CD4-positive, alpha-beta T cell treated with Interleukin-21 for 1 hour (primary cell): ENCODE results near the gene RPGR.
A peak's percentile ranks its signal among the peaks of the same experiment; 100 is the strongest.

Source experiments
- DNase-seq: peaks from one replicate; pipeline ENCODE4 v3.0.0-alpha.2; 2020

RPGR gene

GRCh38 chrX:38247051-38247450 lies 80.3 kb downstream of the RPGR start:
- no peak for DNase-seq

GRCh38 chrX:38240541-38240940 lies 86.8 kb downstream of the RPGR start:
- DNase-seq: no peak

GRCh38 chrX:38236901-38237615 lies 90.3 kb downstream of the RPGR start:
- DNase-seq: no peak

GRCh38 chrX:38233891-38234667 lies 93.2 kb downstream of the RPGR start:
- DNase-seq: no peak

GRCh38 chrX:38232079-38232686 lies 95.1 kb downstream of the RPGR start:
- no peak for DNase-seq

- DNase-seq: no peak
Observed at GRCh38 chrX:38225093-38225492, 102.2 kb downstream of the RPGR start.

- DNase-seq: no peak
Observed at GRCh38 chrX:38224160-38224559, 103.1 kb downstream of the RPGR start.

GRCh38 chrX:38221391-38221929 lies 105.8 kb downstream of the RPGR start:
- no peak for DNase-seq

GRCh38 chrX:38220415-38221390 lies 106.6 kb downstream of the RPGR start, which contains the start of gene SRPX:
Gene SRPX, minus strand, starts transcription at chrX:38220871. Its CDS starts 79 bp downstream, at chrX:38220792.
- no peak for DNase-seq

- DNase-seq: peak; percentile 7
Observed at GRCh38 chrX:38220024-38220414, 107.3 kb downstream of the RPGR start.
